ENCODE results near the gene KCND2.

The KCND2 gene

DNA sequence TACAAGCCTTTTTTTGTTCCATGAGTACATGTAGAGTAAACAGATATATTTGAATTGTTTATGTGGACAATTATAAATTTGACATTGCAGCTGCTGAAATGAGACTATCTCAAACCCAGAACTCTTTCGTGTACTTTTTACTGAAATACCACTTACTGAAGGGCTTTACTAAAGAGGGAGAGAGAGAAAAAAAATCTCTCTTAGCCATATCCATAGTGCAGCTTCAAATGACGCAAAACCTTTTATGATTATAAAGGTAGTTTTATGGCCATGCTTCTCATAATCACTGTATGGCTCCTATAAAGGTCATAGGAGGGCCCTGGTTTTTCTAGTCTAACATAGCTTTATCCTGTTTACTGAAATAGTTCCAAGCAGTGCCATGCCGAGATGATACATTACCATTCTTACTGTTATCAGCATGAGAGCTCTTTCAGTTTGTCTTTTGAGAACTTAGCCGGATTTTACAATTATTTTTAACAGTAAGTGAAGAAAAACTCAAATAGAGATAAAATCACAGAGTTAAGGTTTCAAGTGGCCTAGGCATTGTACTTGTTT lies 35.1 kb downstream of the KCND2 start:
- no peak for DNase-seq (ENCODE audit: insufficient read length, low spot score)
- FAIRE-seq, result peak; percentile 52

DNA sequence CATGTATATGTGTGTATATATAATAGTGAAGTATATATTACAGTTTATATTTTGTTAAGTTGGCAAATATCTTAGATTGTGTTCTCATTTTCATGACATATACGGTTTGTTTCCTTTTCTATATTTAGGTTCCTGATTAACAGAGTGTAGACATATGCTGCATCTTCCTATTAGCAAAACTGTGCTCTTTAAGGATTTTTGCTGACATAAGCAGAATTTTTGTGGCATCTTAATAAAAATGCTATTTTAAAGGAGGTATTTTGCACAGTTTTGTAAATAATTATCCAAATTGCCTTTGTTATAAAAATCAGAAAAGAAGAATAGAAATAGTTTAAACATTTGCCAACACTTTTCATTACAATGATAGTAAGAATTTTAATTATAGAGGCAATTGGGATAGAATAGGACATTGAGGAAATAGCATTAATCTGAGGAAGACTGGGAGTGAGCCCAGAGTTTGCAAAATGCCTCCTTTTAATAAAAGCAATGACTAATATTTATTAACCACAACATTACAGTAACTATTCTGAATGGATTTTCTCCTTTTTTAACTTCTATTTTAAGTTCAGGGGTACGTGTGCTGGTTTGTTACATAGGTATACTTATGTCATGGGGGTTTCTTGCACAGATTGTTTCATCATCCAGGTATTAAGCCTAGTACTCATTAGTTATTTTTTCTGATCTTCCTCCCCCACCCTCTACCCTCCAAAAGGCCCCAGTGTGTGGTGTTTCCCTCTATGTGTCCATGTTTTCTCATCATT lies 38.2 kb downstream of the KCND2 start:
- no peak for DNase-seq (ENCODE audit: insufficient read length, low spot score)
- FAIRE-seq, result peak; percentile 68

DNA sequence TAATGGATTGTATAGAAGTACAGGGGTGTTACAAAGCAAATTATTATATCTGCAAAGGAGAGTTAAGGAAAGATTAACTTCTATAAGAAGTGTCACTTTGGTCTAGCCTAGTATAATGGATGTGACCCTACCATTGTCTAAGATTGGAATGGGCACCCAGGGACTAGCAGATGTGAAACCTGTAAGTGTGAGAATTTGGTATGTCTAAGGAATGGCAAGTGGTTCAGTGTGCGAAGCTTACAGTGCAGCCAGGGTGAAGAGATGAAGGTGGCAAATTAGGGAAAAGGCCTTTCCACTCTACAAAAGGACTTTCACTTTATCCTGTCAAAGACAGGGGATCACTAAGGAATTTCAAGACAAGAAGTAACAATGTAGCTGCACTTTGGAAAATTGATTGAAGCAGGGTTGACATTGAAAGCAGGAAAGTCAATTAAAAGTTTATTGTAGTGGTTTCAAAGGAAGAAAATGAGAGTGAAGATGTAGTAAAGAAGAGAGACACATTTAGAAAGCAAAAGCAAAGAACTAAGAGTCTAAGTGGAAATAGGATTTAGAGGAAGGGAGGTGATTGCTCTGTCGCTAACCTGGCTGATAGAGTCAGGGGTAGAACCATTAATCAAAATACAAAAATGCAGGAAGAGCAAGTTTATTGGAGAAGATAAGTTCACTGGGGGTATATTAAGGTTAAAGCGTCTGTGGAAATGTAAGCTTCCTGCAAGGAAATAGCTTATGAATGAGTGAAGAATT lies 47.4 kb downstream of the KCND2 start:
- no peak for DNase-seq (ENCODE audit: insufficient read length, low spot score)
- peak; percentile 68 for FAIRE-seq

DNA sequence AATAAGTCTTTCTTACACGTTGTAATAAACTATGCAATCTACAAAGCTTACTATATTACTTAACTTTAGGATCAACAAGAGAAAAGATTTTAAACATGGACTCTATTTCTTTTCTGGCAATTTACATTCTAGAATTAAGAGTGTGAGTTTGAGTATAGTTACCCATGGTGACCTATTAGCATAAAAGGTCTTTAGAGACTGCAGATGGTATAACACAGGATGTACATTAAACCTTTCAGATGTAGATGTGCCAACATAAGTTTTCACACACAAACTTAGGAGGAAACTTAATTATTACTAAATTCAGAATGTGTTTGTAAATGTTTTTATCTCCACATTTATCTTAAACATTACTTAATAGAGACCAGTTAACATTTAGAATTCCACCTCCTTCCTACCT lies 54.1 kb downstream of the KCND2 start:
- FAIRE-seq, result peak; percentile 8
- DNase-seq (ENCODE audit: insufficient read length, low spot score), result no peak

DNA sequence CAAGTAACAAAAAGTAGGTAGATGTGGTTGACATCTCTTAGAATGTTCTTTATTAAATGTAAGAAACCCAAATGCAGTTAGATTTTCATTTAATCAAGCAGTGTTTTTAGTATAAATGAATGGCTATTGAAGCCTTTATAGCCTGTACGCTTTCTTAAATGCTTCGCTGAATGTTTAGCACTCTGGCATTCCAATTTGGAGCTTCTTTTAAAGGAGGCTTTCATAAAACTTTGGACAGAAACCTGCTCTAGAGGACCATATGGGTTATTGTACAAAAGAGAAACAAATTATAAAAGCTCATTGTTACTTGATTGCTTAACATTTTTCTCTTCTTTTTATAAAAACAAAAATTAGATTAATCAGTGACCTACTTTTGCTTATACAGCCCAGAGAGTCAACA lies 59.5 kb downstream of the KCND2 start:
- no peak for FAIRE-seq
- DNase-seq (ENCODE audit: insufficient read length, low spot score), result no peak

DNA sequence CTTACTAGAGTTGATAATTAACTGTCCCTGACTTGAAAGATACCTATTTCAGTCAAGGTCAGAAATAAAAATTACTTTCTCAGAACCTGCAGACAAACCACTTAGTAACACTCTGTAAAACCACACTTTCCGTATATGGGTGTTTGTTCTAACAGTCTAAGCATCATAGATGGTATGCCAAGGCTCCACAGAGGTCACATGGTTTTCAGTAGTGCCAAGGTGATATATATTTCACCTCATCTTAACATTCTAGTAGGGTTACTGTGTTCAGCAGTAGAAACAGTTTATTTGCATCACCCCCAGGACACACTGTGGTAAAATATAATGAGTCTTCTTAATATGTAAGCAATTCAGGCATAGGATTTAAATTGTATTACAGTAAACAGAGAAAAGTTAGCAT lies 61.5 kb downstream of the KCND2 start:
- DNase-seq (ENCODE audit: insufficient read length, low spot score) (peak; percentile 1), FAIRE-seq (peak; percentile 90)

DNA sequence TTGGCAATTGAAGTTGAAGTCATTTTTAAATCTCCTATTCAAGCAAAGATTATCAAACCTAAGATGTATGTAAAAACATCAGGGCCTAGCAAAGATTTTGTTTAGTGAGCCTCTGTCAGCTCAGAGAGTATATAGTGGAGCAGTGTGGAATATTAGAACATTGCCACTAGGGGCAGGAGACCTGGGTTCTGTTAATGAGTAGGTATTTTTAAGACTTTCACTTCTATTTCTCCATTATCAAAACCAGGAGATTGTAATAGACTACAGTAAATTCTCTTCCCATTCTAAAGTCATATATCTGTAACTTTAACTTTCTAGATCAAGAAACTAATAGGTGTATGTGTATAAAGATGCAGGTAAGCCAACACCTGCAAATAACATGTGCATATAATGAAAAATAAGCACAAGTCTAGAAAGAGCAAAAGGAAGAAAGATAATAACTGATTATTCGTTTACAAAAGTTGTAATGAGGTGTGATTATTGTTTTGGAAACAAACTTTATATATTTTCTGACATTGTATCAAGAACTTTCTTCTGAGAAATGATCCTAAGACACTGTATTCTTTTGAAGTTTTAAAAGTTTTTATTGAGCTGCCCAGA lies 64.4 kb downstream of the KCND2 start:
- FAIRE-seq (peak; percentile 83), DNase-seq (ENCODE audit: insufficient read length, low spot score) (no peak)

DNA sequence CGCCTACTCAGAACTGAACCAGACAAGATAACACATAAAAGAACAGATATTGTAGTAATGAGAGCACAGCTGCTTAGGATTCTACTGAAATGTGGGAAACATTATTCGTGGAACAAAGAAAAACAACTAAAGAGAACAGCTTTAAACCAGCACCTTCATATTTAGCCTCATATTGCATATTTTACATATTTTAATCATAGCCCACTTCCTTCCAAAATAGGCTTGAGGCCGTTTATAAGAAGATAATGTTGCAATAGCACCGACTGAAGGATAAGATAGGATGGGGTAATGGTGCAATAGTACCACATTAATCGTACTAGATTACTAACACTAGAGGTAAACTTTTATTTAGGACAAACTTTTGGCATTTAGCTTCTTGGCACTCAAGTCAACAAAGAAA lies 71.3 kb downstream of the KCND2 start:
- DNase-seq (ENCODE audit: insufficient read length, low spot score), result no peak
- FAIRE-seq, result peak; percentile 21

DNA sequence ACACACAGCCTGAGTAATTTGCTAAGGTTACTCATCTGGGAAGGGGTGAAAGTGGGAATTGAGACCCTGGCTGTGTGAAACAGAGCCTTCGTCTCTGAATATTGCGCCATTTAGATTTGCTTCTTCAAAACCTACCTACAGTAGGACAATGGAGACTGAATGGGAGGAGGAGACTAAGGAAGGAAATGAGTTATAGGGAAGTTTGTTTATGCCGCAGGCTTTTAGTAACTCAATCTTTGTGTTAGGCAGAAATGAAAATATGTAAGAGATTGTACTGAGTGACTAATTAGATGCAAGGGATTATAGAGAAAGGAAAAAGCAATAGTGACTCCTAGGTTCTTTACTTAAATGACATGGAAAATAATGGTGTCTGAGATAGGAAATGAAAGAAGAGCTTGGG lies 80.2 kb downstream of the KCND2 start:
- FAIRE-seq (no peak), DNase-seq (ENCODE audit: insufficient read length, low spot score) (no peak)

DNA sequence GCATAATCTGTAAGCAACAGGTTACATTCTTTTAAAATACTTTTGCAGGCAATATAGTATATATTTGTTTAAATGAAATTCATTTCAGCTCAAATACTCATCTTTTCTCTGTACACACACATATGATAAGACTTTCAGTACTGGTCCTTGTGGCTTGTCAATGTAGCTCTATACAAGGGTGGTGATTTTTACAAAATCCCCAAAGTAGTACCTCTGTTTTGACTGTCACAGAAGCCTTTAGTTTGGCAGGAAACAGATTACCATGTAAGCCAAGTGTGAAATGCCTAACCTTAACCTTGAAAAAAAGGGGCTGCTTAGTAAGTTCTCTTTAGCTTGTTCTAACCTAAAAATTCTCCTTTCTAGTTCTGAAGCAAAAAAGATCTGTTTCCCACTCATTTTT lies 87.9 kb downstream of the KCND2 start:
- DNase-seq (ENCODE audit: insufficient read length, low spot score) (no peak), FAIRE-seq (peak; percentile 79)

DNA sequence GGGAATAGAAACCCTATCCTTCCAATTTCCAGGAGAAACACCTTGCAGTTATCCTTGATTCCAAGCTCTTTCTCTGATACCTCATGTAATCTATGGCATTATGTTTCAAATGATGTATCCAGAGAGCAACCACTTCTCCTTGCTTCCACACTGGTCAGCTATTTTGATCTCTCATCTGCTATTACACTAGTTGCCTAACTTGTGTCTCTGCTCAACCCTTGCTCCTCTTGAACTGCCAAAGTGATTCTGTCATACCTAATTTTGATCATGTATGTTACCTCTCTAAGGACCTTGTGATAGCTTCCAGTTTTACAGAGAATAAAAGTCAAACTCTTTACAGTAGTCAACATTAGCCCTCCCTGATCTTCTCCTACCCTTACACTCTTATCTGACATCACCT lies 90.4 kb downstream of the KCND2 start:
- FAIRE-seq (no peak), DNase-seq (ENCODE audit: insufficient read length, low spot score) (no peak)

DNA sequence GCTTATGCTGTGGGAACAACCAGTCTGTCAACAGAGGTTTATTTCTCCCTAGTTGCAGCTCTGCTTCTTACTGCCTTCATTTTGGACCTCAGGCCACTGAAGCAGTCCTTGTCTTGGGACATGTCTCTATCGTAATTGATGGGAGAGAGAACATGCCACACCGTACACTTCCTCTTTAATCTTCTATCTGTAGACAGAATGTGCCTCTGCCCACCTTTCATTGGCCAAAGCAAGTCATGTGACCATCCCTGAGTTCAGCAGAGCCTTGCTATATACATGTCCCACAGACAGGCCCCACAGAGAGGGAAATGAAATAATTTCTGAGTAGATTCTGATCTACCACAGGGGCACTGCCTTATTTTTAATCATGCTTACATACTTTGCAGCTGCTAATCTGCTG lies 98.0 kb downstream of the KCND2 start:
- FAIRE-seq (peak; percentile 64), DNase-seq (ENCODE audit: insufficient read length, low spot score) (no peak)

DNA sequence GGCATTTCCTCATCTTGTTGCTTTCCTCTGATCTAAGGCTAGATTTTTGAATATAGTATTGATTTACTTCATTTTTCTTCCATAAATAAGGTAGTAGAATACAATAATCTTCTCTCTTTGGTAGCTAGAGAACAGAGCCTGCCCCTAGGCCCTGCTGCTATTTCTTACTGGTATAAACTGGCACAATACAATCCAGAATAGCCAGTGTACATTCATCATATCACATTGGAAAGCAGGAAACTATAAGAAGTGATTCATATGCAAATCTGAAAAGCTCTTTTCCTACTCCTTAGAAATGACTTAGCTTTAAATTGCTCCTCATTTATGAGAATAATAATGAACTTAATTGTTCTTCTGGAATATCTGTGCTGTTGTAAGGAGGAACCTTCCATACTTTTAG lies 100.2 kb downstream of the KCND2 start:
- DNase-seq (ENCODE audit: insufficient read length, low spot score) (no peak), FAIRE-seq (peak; percentile 33)

DNA sequence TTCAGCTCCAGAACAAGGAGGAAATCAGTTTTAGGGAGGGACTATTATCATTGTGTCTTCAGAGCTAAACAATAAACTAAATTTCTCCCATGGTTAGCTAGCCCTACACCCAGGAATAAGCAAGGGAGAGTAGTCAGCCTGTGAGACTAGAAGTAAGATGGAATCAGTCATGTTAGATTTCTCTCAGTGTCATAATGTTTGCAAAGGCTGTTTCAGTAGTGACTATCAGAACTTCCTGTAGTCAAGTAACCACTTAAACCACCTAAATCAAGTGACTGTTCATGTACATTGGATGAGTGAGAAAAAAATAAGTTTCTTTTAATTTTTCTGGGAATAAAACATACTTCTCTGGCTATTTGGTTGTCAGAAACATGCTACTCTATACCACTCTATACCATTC lies 121.6 kb downstream of the KCND2 start:
- peak; percentile 88 for FAIRE-seq
- no peak for DNase-seq (ENCODE audit: insufficient read length, low spot score)

DNA sequence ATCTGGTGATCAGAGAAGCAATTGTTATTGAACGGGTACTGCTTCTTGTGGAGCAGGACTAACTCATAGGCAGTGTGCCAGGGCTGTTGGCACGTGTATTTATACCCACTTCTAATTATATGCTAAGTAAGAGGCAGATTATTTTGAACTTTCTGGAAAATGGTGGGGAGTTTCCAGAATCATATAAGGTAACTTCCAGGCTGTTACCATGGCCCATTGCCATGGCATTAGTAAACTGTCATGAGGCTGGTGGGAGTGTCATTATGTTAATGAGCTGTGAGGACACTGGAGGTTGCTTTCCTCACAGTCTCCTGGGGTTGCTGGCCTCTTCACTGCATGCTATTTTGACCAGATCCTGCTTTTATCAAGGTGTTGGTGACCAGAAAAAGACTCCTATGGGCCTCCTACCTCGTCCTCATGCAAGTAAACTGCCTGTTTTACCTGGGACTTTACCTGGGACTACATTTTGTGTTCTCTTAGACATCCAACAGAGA lies 122.6 kb downstream of the KCND2 start:
- FAIRE-seq (peak; percentile 91), DNase-seq (ENCODE audit: insufficient read length, low spot score) (no peak)

DNA sequence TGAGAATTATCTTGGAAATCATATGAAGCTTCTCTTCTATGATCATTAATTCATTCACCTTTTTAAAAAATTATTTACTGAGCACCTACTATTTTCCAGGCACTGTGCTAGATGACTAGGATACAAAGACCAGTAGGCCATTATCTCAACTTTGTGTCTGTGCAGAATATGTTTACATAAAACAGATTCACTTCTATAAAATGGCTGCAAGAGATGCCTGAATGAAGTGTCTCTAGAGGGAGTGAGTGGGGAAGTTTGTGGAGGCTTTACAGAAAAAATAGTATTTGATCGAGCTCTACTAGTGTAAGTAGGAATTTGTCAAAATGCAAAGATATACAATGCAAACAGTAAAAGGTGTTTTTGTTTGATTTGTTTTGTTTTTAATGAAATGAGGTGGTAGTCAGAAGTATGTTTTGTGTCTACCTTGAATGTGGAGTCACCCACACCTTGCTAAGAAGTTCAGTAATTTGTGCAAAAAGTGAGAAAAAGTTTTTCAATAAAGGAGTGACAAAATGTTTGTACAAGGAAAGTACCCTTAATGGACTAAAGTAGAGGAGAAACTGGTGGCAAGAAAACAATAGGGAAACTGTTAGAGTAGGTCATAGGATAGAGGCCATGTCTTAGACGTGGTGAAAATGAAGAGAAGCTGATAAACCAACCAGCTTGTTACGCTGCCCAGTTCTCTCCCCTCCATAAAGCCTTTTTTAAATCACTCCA lies 125.5 kb downstream of the KCND2 start:
- DNase-seq (ENCODE audit: insufficient read length, low spot score) (no peak), FAIRE-seq (peak; percentile 88)

DNA sequence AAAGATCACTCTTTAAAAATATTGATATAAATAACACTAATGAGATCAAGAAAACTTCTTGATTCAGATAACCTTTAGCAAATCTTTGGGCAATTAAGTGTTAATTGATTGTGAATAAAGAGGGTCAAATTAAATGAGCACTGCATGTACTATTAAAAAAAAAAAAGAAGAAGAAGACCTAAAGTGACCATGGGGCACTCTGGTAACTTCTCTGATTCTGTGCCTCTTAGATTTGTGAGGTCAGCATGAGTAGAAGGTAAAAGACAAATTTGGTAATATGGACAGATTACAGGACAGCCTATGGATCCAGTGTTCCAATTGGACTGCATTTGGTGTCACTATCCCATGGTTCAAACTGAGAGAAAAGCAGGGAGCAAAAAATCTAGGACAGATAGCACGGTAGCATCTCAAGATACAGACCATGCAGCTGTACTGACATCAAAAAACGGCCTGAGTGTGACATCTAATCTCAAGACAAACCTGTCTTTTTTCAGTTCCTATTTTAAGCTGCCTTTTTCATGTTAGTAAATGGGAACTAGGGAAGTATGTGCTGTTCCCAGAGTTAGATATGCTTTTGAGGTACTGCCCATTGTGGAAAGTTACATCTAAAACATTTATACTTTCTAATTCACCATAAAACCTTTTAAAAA lies 128.0 kb downstream of the KCND2 start:
- no peak for DNase-seq (ENCODE audit: insufficient read length, low spot score)
- peak; percentile 95 for FAIRE-seq

DNA sequence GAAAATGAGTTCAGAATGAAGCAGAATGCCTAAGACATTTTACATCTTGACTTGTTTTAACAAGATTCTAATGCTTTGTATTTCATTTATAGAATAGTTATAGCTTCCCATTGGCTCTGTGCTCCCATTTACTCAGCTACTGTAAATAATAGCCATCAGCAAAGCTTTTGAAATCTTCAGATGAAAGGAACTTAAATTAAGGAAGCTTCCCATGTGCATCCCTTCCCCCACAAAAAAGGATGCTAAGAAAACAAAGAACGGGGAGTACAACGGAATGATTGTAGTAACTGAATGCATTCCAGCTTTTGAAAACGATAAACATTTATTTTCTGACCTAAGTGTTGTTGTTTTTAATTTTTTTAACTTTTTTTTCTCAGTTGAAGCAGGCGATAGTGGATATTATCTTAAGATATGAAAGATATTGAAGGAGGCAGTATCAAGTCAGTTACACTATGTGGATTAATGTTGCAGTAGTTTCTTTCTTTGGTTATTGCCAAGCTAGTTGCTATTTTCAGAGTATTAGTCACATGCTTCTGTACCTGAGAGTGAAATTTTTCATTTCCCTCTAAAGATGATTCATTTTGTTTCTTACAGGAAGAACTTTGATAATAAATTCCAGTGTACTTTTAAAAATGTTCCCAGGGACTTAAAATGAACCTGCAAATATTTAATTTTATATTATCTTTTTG lies 129.2 kb downstream of the KCND2 start:
- FAIRE-seq, result no peak
- DNase-seq (ENCODE audit: insufficient read length, low spot score), result no peak

DNA sequence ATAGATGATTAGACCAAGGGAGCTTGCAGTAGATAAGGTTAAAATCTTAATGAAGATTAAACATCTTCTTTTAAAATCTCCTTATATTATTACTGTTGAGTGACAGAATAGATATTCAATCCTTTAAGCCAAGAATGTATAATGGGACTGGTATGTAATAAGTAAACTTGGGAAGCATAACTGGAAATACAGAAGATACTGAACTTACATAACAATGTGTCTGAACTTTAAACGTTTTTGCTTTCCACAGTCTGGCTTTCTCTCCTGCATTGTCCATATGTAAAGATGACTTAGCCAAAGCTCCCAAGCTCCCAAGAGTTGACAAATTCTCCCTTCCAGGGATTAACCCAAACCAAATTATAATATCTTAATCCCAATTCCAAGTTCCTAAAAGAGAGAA lies 129.8 kb downstream of the KCND2 start:
- FAIRE-seq (peak; percentile 80), DNase-seq (ENCODE audit: insufficient read length, low spot score) (no peak)

DNA sequence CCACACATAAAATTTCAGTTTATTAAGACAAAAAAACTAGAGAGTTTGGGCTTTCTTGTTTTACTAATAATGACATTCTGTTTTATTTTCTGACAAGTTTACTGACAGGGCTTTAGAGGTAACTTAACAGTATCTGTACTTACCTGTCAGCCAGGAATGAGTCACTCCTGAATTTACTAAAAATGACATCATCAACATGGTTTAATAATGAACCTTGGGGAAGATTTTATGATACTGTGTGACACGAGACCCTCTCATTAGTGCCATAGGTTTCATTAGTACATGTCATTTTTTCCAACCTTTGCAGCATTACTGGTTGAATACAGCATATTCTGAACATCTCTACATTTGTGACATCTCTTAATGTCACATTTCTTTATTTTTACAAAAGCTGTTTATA lies 131.1 kb downstream of the KCND2 start:
- FAIRE-seq, result no peak
- no peak for DNase-seq (ENCODE audit: insufficient read length, low spot score)
